Effector memory CD8-positive, alpha-beta T cell (primary cell): ENCODE results near the gene SMARCB1.

ENCODE experiments used
- ATAC-seq: fragments of 150-1000 bp; cut with Tn5 transposase; replicated peaks from 2 replicates; pipeline ENCODE4 v1.10.0; 2021; ENCODE audit warnings: mild to moderate bottlenecking, moderate library complexity
- DNase-seq, 3 experiments: peaks; one replicate each; pipeline ENCODE4 v3.0.0; 2021
- H3K27ac Mint-ChIP-seq, 2 donors: one replicate each; pipeline ENCODE4 v1.8.0; 2022; ENCODE audit warnings: mild to moderate bottlenecking in 2 of 2, mixed read lengths in 2 of 2, moderate library complexity in 2 of 2
- H3K27me3 Mint-ChIP-seq, 2 donors: one replicate each; pipeline ENCODE4 v1.8.0; 2022; ENCODE audit warnings: mixed read lengths in 2 of 2
- H3K36me3 Mint-ChIP-seq: one replicate; pipeline ENCODE4 v1.8.0; 2022; ENCODE audit warnings: mild to moderate bottlenecking, moderate library complexity, mixed read lengths; ENCODE audit not compliant: insufficient read depth
- H3K4me1 Mint-ChIP-seq, 2 donors: one replicate each; pipeline ENCODE4 v1.8.0; 2022; ENCODE audit warnings: low read depth in 2 of 2, mixed read lengths in 2 of 2
- H3K4me3 Mint-ChIP-seq, 2 donors: one replicate each; pipeline ENCODE4 v1.8.0; 2022; ENCODE audit warnings: mild to moderate bottlenecking in 2 of 2, mixed read lengths in 2 of 2, moderate library complexity in 2 of 2
- H3K9me3 Mint-ChIP-seq, 2 donors: one replicate each; pipeline ENCODE4 v1.8.0; 2022; ENCODE audit warnings: mixed read lengths in 2 of 2
- total RNA-seq, 9 experiments: gene quantifications; one replicate each; lab custom pipeline; 2026; lab: John Stamatoyannopoulos, UW

The SMARCB1 gene
- total RNA-seq = 40.4 to 73.7 (median 52.7) reads per million in 9 experiments

GRCh38 chr22:23786752-23787599 lies at the start of gene SMARCB1:
TSS of gene SMARCB1 (plus strand) at chr22:23786966. CDS start at chr22:23787170, 204 bp downstream.
- ATAC-seq (peak; percentile 86), DNase-seq (peak; percentile 81 to 85 (median 84))
- Mint-ChIP-seq H3K27ac (peak within 1 kb of the TSS; percentile 90 to 92), H3K4me1 (peaks cover 13 to 14% of the 10 kb centered on the region in 2 donors), H3K4me3 (peak within 1 kb of the TSS; percentile 81 to 85), H3K27me3 (no peaks in the 10 kb centered on the region), H3K36me3 (no peaks in the 10 kb centered on the region), H3K9me3 (no peaks in the 10 kb centered on the region)

GRCh38 chr22:23737696-23738095 lies 49.1 kb upstream of the SMARCB1 start:
- Mint-ChIP-seq H3K36me3 (no peaks in the 10 kb centered on the region), H3K9me3 (no peaks in the 10 kb centered on the region), H3K4me1 (no peaks in the 10 kb centered on the region), H3K4me3 (no peak overlapping the region), H3K27ac (no peak overlapping the region), H3K27me3 (no peaks in the 10 kb centered on the region)
- ATAC-seq (no peak), DNase-seq (no peak)

GRCh38 chr22:23742505-23743264 lies 44.1 kb upstream of the SMARCB1 start:
- H3K36me3 Mint-ChIP-seq = peaks cover 19% of the 10 kb centered on the region
- no peaks in the 10 kb centered on the region for H3K9me3 Mint-ChIP-seq
- no peak for ATAC-seq
- H3K27ac Mint-ChIP-seq = no peak overlapping the region
- no peak overlapping the region for H3K4me3 Mint-ChIP-seq
- DNase-seq = no peak
- H3K4me1 Mint-ChIP-seq = peaks cover 0 to 3% of the 10 kb centered on the region in 2 donors
- no peaks in the 10 kb centered on the region for H3K27me3 Mint-ChIP-seq

GRCh38 chr22:23743303-23743705 lies 43.5 kb upstream of the SMARCB1 start:
- Mint-ChIP-seq H3K4me3 (no peak overlapping the region), H3K27ac (no peak overlapping the region), H3K36me3 (peaks cover 19% of the 10 kb centered on the region), H3K9me3 (no peaks in the 10 kb centered on the region), H3K27me3 (no peaks in the 10 kb centered on the region), H3K4me1 (peaks cover 0 to 3% of the 10 kb centered on the region in 2 donors)
- ATAC-seq (no peak), DNase-seq (no peak)

GRCh38 chr22:23744001-23744400 lies 42.8 kb upstream of the SMARCB1 start:
- Mint-ChIP-seq H3K4me1 (peaks cover 0 to 3% of the 10 kb centered on the region in 2 donors), H3K27ac (no peak overlapping the region), H3K36me3 (peaks cover 19% of the 10 kb centered on the region), H3K27me3 (no peaks in the 10 kb centered on the region), H3K9me3 (no peaks in the 10 kb centered on the region), H3K4me3 (no peak overlapping the region)
- ATAC-seq (no peak), DNase-seq (no peak)

GRCh38 chr22:23744485-23744884 lies 42.3 kb upstream of the SMARCB1 start:
- Mint-ChIP-seq H3K27ac (peak overlapping the region in 1 of 2 donors; percentile 60), H3K9me3 (no peaks in the 10 kb centered on the region), H3K4me3 (no peak overlapping the region), H3K36me3 (peaks cover 19% of the 10 kb centered on the region), H3K4me1 (peaks cover under 1 to 3% of the 10 kb centered on the region in 2 donors), H3K27me3 (no peaks in the 10 kb centered on the region)
- ATAC-seq (no peak), DNase-seq (no peak)

- peak overlapping the region in 1 of 2 donors; percentile 25 for H3K27ac Mint-ChIP-seq
- peaks cover 13% of the 10 kb centered on the region in 2 donors for H3K4me1 Mint-ChIP-seq
- no peak for DNase-seq
- peaks cover 22% of the 10 kb centered on the region for H3K36me3 Mint-ChIP-seq
- H3K27me3 Mint-ChIP-seq = no peaks in the 10 kb centered on the region
- H3K4me3 Mint-ChIP-seq = no peak overlapping the region
- no peak for ATAC-seq
- H3K9me3 Mint-ChIP-seq = no peaks in the 10 kb centered on the region
Observed at GRCh38 chr22:23745791-23746190, 41.0 kb upstream of the SMARCB1 start.

GRCh38 chr22:23749841-23750301 lies 36.9 kb upstream of the SMARCB1 start:
- DNase-seq (no peak), ATAC-seq (no peak)
- Mint-ChIP-seq H3K27me3 (no peaks in the 10 kb centered on the region), H3K27ac (no peak overlapping the region), H3K36me3 (peaks cover 14% of the 10 kb centered on the region), H3K4me1 (peaks cover 16 to 17% of the 10 kb centered on the region in 2 donors), H3K9me3 (no peaks in the 10 kb centered on the region), H3K4me3 (peak overlapping the region; percentile 86 to 87)

GRCh38 chr22:23750367-23750713 lies 36.4 kb upstream of the SMARCB1 start:
- no peak for DNase-seq
- peak overlapping the region; percentile 65 to 83 for H3K27ac Mint-ChIP-seq
- no peak for ATAC-seq
- H3K27me3 Mint-ChIP-seq = no peaks in the 10 kb centered on the region
- H3K36me3 Mint-ChIP-seq = peaks cover 11% of the 10 kb centered on the region
- H3K4me3 Mint-ChIP-seq = peak overlapping the region; percentile 86 to 87
- H3K4me1 Mint-ChIP-seq = peaks cover 14 to 17% of the 10 kb centered on the region in 2 donors
- no peaks in the 10 kb centered on the region for H3K9me3 Mint-ChIP-seq

GRCh38 chr22:23750714-23751440 lies 35.9 kb upstream of the SMARCB1 start, which contains the start of gene ZNF70:
TSS of gene ZNF70 (minus strand) at chr22:23751112. CDS start at chr22:23745140, 5,972 bp downstream.
- Mint-ChIP-seq H3K4me1 (peaks cover 13 to 17% of the 10 kb centered on the region in 2 donors), H3K27me3 (no peaks in the 10 kb centered on the region), H3K9me3 (no peaks in the 10 kb centered on the region), H3K4me3 (peak within 1 kb of the TSS; percentile 86 to 87), H3K27ac (peak within 1 kb of the TSS; percentile 77 to 83), H3K36me3 (peaks cover 11% of the 10 kb centered on the region)
- DNase-seq (peak; percentile 81 to 83 (median 83)), ATAC-seq (peak; percentile 99)

GRCh38 chr22:23751441-23751996 lies 35.2 kb upstream of the SMARCB1 start:
- Mint-ChIP-seq H3K4me3 (peak overlapping the region; percentile 86 to 87), H3K36me3 (peaks cover 11% of the 10 kb centered on the region), H3K27ac (peak overlapping the region; percentile 77 to 83), H3K27me3 (no peaks in the 10 kb centered on the region), H3K9me3 (no peaks in the 10 kb centered on the region), H3K4me1 (peaks cover 13 to 17% of the 10 kb centered on the region in 2 donors)
- ATAC-seq (peak; percentile 1), DNase-seq (no peak)

- H3K36me3 Mint-ChIP-seq = peaks cover 11% of the 10 kb centered on the region
- H3K27ac Mint-ChIP-seq = peak overlapping the region in 1 of 2 donors; percentile 77
- no peak for DNase-seq
- H3K9me3 Mint-ChIP-seq = no peaks in the 10 kb centered on the region
- H3K4me3 Mint-ChIP-seq = peak overlapping the region; percentile 86 to 87
- no peaks in the 10 kb centered on the region for H3K27me3 Mint-ChIP-seq
- no peak for ATAC-seq
- H3K4me1 Mint-ChIP-seq = peaks cover 13 to 17% of the 10 kb centered on the region in 2 donors
Observed at GRCh38 chr22:23752090-23752691, 34.6 kb upstream of the SMARCB1 start.
